ENCODE measurements around the gene TAB2.

- no peak for TF ChIP-seq CTCF (IDR thresholded peaks at IDR 0.05)
- TF ChIP-seq POLR2A (IDR thresholded peaks at IDR 0.05): no peak
Observed at GRCh38 chr6:149323925-149324324, 6.4 kb downstream of the TAB2 start.
